OCI-LY1 (cell line): Measurements from ENCODE around the gene LMOD1.

Experiments
- H2AFZ ChIP-seq: fragments of 200-600 bp; sonication (generic), shearing (Covaris generic); 2 replicates; pipeline ENCODE4 v1.6.0; 2014; ENCODE audit warnings: antibody characterized with exemption, mild to moderate bottlenecking, low read length
- H3F3A ChIP-seq: fragments of 200-600 bp; sonication (generic), shearing (Covaris generic); 2 replicates; pipeline ENCODE4 v1.6.0; 2014; ENCODE audit warnings: mild to moderate bottlenecking, antibody characterized with exemption, low read length, moderate library complexity; ENCODE audit not compliant: insufficient read depth
- H3K27ac ChIP-seq: fragments of 200-600 bp; sonication (generic); 2 replicates; pipeline ENCODE4 v1.5.1; 2014; ENCODE audit warnings: low read length, mixed run types, mild to moderate bottlenecking, low read depth; ENCODE audit not compliant: poor library complexity, severe bottlenecking
- H3K27me3 ChIP-seq: fragments of 200-600 bp; sonication (generic); 2 replicates; pipeline ENCODE4 v1.6.0; 2014; ENCODE audit warnings: antibody characterized with exemption, mild to moderate bottlenecking, low read length, moderate library complexity; ENCODE audit not compliant: insufficient read depth
- H3K36me3 ChIP-seq: fragments of 200-600 bp; sonication (generic); 2 replicates; pipeline ENCODE4 v1.6.1; 2014; ENCODE audit warnings: mild to moderate bottlenecking, antibody characterized with exemption, low read length, moderate library complexity, mixed read lengths; ENCODE audit not compliant: insufficient read depth
- H3K4me1 ChIP-seq: fragments of 200-600 bp; sonication (generic); 2 replicates; pipeline ENCODE4 v1.5.1; 2014; ENCODE audit warnings: mild to moderate bottlenecking, low read length, moderate library complexity; ENCODE audit not compliant: insufficient read depth, severe bottlenecking
- H3K4me2 ChIP-seq: fragments of 200-600 bp; sonication (generic), shearing (Covaris generic); 2 replicates; pipeline ENCODE4 v1.6.1; 2014; ENCODE audit warnings: low read length
- H3K4me3 ChIP-seq: fragments of 200-600 bp; sonication (generic); 2 replicates; pipeline ENCODE4 v1.5.1; 2014; ENCODE audit warnings: low read length, low read depth, mild to moderate bottlenecking, mixed read lengths; ENCODE audit not compliant: poor library complexity, severe bottlenecking
- H3K79me2 ChIP-seq: fragments of 200-600 bp; shearing (Covaris generic); 2 replicates; pipeline ENCODE4 v1.6.1; 2016; ENCODE audit warnings: mixed run types, low read length, mixed read lengths; ENCODE audit not compliant: insufficient read depth
- H3K9ac ChIP-seq: fragments of 200-600 bp; sonication (generic), shearing (Covaris generic); 2 replicates; pipeline ENCODE4 v1.6.1; 2014; ENCODE audit warnings: mild to moderate bottlenecking, low read length, mixed read lengths
- H3K9me2 ChIP-seq: fragments of 200-600 bp; sonication (generic), shearing (Covaris generic); 2 replicates; pipeline ENCODE4 v1.6.1; 2014; ENCODE audit warnings: low read depth, mild to moderate bottlenecking, low read length, mixed read lengths
- H3K9me3 ChIP-seq: fragments of 200-600 bp; shearing (Covaris generic); 2 replicates; pipeline ENCODE4 v1.6.1; 2014; ENCODE audit warnings: low read length, mixed read lengths
- H4K20me1 ChIP-seq: fragments of 200-600 bp; sonication (generic), shearing (Covaris generic); 2 replicates; pipeline ENCODE4 v1.6.0; 2016; ENCODE audit warnings: mild to moderate bottlenecking, low read length; ENCODE audit not compliant: insufficient read depth
- CTCF ChIP-seq: fragments of 200-600 bp; sonication (generic), shearing (Covaris generic); IDR thresholded peaks from 2 replicates; pipeline ENCODE4 v1.5.1; 2017; ENCODE audit warnings: mild to moderate bottlenecking, antibody characterized with exemption, low read length, moderate library complexity, mixed read lengths
- EZH2 ChIP-seq: fragments of 200-600 bp; sonication (generic), shearing (Covaris generic); IDR thresholded peaks from 2 replicates; pipeline ENCODE4 v1.8.0; 2017; ENCODE audit warnings: borderline replicate concordance, mixed run types, mild to moderate bottlenecking, antibody characterized with exemption, low read length, moderate library complexity, mixed read lengths

The LMOD1 gene

DNA sequence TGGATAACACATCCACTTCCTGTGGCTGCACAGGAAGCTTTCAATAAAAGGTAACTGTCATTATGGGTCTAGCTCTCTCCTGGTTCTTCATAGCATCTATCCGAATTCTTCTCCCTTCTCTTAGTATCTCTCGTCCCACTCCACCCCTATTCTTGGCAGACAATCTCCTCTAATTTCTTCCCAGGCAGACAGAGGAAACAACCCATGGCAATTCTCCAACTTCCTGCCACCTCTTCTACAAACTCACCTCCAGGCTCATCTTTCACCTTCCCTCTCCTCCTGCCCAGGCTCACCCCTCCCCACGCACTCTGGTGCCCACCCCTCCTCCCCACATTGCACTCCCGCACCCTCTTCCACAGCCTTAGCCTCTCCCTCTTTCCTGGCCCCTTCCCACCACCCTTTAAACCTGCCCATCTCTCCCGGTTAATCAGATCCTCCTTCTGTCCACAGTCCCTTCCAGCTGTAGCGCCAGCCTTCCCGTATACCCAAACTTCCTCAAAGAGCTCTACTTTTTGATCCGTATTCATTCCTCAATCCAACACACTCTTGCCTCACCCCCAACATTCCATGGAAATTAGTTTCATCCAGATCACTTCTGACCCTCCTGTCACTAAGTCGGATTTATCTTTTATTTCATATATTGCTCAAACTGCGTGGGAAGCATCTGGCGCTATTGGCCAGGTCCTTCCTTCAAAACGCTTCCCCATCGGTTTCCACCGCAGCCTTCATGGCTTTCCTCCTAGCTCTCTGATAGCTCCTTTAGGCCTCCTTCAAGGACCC is 31.7 kb downstream of the LMOD1 start:
- Histone ChIP-seq H3K4me3 (no peak overlapping the region), H3K9me2 (no peaks in the 10 kb centered on the region), H3K9me3 (no peaks in the 10 kb centered on the region), H4K20me1 (no peaks in the 10 kb centered on the region), H3K4me1 (no peaks in the 10 kb centered on the region), H3K36me3 (no peaks in the 10 kb centered on the region), H3K9ac (no peak overlapping the region), H2AFZ (no peak overlapping the region), H3K27me3 (no peaks in the 10 kb centered on the region; the same call in 1 of the 2 replicates), H3K4me2 (no peak overlapping the region), H3K79me2 (no peaks in the 10 kb centered on the region), H3F3A (no peaks in the 10 kb centered on the region), H3K27ac (no peak overlapping the region)
- TF ChIP-seq EZH2 (no peak), CTCF (no peak)

DNA sequence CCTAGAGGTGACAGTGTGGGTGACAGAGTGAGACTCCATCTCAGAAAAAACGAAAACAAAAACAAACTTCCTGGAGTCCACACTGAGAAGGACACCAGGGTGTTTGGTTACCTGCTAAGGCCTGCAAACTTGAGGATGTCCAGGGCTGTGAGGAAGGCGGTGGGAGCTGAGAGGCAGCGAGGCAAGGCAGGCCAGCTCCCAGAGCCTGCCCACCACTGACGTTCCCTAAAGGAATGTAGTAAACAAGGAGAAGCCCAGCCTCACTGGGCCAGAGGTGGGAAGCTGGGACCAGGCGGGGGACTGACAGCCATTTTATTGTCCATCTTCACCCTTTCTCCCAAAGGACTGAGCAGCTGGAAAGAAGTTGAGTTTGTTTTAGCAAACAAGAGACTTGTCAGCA is 33.5 kb downstream of the LMOD1 start:
- Histone ChIP-seq H3K9me3 (no peaks in the 10 kb centered on the region), H2AFZ (no peak overlapping the region), H4K20me1 (no peaks in the 10 kb centered on the region), H3F3A (no peaks in the 10 kb centered on the region), H3K4me3 (no peak overlapping the region), H3K4me2 (no peak overlapping the region), H3K4me1 (no peaks in the 10 kb centered on the region), H3K79me2 (no peaks in the 10 kb centered on the region), H3K9me2 (no peaks in the 10 kb centered on the region), H3K36me3 (no peaks in the 10 kb centered on the region), H3K27ac (no peak overlapping the region), H3K27me3 (peaks cover 8% of the 10 kb centered on the region; the same call in 1 of the 2 replicates), H3K9ac (no peak overlapping the region)
- TF ChIP-seq EZH2 (no peak), CTCF (no peak)

DNA sequence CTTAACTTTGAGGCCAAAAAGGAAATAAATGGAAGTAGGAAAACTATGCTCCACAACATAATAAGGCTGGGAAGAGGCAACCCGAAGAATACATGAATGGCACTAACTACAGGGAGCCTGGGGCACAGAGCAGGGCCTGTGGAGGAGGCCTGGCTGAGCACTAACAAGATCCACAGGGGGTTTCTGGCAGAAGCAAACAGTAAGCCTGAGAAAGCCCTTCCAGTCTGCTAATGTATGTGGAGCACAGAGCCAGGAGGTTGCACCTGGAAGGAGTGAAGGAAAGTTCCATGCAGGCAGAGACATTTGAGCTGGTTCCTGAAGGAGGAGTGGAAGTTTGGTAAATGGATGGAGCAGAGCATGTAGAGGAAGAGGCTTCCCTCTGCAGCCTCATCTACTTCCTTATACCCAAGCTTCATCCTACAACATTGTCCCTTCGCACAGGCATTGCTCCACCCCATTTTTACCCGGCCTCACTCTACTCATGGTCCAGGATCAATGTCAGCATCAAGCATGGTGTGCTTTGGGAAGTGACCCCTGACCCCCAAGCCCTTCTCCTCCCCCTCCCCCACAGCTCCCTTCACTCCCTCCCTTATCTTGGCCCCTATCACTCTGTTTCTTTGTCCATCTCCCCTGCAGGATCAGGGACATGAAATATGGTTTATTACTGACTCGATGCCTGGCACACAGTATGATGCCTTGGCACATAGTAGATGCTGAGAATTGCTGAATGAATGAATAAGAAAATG is 34.3 kb downstream of the LMOD1 start:
- Histone ChIP-seq H3K4me2 (no peak overlapping the region), H3K27ac (no peak overlapping the region), H3K4me3 (no peak overlapping the region), H3K9ac (no peak overlapping the region), H4K20me1 (no peaks in the 10 kb centered on the region), H3K9me3 (no peaks in the 10 kb centered on the region), H3K9me2 (no peaks in the 10 kb centered on the region), H3K79me2 (no peaks in the 10 kb centered on the region), H3K4me1 (no peaks in the 10 kb centered on the region), H2AFZ (no peak overlapping the region), H3K36me3 (no peaks in the 10 kb centered on the region), H3K27me3 (peaks cover 8% of the 10 kb centered on the region; the same call in 1 of the 2 replicates), H3F3A (no peaks in the 10 kb centered on the region)
- TF ChIP-seq CTCF (no peak), EZH2 (no peak)
